ENCODE results near the gene AFF3.

GRCh38 chr2:99611034-99611433, 531.4 kb downstream of the AFF3 start:
- TF ChIP-seq CTCF (IDR thresholded peaks at IDR 0.05; ENCODE audit: low read depth, low read length, missing input control) (no peak), RXRA (IDR thresholded peaks at IDR 0.05) (no peak), RAD21 (IDR thresholded peaks at IDR 0.05) (no peak), TAF1 (conservative IDR thresholded peaks at IDR 0.05) (no peak), SP1 (IDR thresholded peaks at IDR 0.05) (no peak)

Data from liver (tissue), 3 donors.